H9 (cell line): ENCODE measurements around the gene TRPV6. TPM values are rescaled to one million over a fixed set of nuclear protein-coding genes. Genes with fewer than 3 reads are reported as not detected.

Source experiments
- DNase-seq: peaks from one replicate; pipeline ENCODE4 v3.0.0-alpha.2; 2017
- H2AFZ ChIP-seq: one replicate; pipeline ENCODE4 v1.6.1; 2013; ENCODE audit warnings: mild to moderate bottlenecking, low read length, control low read depth, moderate library complexity
- H2AK5ac ChIP-seq: 2 replicates; pipeline ENCODE4 v1.6.1; 2013; ENCODE audit warnings: low read length, control low read depth, mixed read lengths; ENCODE audit not compliant: insufficient read length
- H2BK120ac ChIP-seq: one replicate; pipeline ENCODE4 v1.6.1; 2013; ENCODE audit warnings: low read depth, mild to moderate bottlenecking, low read length, control low read depth, inconsistent platforms; ENCODE audit not compliant: poor library complexity, severe bottlenecking
- H2BK12ac ChIP-seq: 2 replicates; pipeline ENCODE4 v1.6.1; 2013; ENCODE audit warnings: low read length, control low read depth, mixed read lengths, low read depth; ENCODE audit not compliant: insufficient read length
- H2BK15ac ChIP-seq: 2 replicates; pipeline ENCODE4 v1.6.1; 2013; ENCODE audit warnings: low read depth, low read length, control low read depth
- H2BK20ac ChIP-seq: one replicate; pipeline ENCODE4 v1.6.1; 2013; ENCODE audit warnings: low read depth, mild to moderate bottlenecking, low read length, control low read depth, inconsistent platforms; ENCODE audit not compliant: poor library complexity, severe bottlenecking
- H2BK5ac ChIP-seq: 2 replicates; pipeline ENCODE4 v1.6.1; 2013; ENCODE audit warnings: low read length, control low read depth, mixed read lengths; ENCODE audit not compliant: insufficient read length
- H3K14ac ChIP-seq: 2 replicates; pipeline ENCODE4 v1.6.1; 2013; ENCODE audit warnings: low read length, control low read depth; ENCODE audit not compliant: insufficient read depth
- H3K18ac ChIP-seq: 2 replicates; pipeline ENCODE4 v1.6.1; 2013; ENCODE audit warnings: low read depth, mild to moderate bottlenecking, mixed read lengths, low read length, control low read depth; ENCODE audit not compliant: insufficient read length
- H3K23ac ChIP-seq: 2 replicates; pipeline ENCODE4 v1.6.1; 2013; ENCODE audit warnings: low read length, control low read depth, mixed read lengths, low read depth; ENCODE audit not compliant: insufficient read length
- H3K23me2 ChIP-seq: 2 replicates; pipeline ENCODE4 v1.6.1; 2013; ENCODE audit warnings: low read depth, mild to moderate bottlenecking, mixed read lengths, low read length, control low read depth; ENCODE audit not compliant: insufficient read length, poor library complexity, severe bottlenecking
- H3K27ac ChIP-seq: 2 replicates; pipeline ENCODE4 v1.5.1; 2013; ENCODE audit warnings: low read length, control low read depth, mixed read lengths, low read depth; ENCODE audit not compliant: insufficient read length
- H3K27me3 ChIP-seq: 2 replicates; pipeline ENCODE4 v1.6.1; 2013; ENCODE audit warnings: low read length, control low read depth, inconsistent platforms; ENCODE audit not compliant: insufficient read depth
- H3K4ac ChIP-seq: 2 replicates; pipeline ENCODE4 v1.6.1; 2013; ENCODE audit warnings: low read depth, mild to moderate bottlenecking, control low read depth, inconsistent platforms, low read length, moderate library complexity
- H3K4me1 ChIP-seq: 2 replicates; pipeline ENCODE4 v1.6.1; 2013; ENCODE audit warnings: low read length, control low read depth, inconsistent platforms; ENCODE audit not compliant: insufficient read depth
- H3K4me2 ChIP-seq: 2 replicates; pipeline ENCODE4 v1.6.1; 2013; ENCODE audit warnings: low read length, control low read depth, mixed read lengths; ENCODE audit not compliant: insufficient read length, insufficient read depth
- H3K56ac ChIP-seq: 2 replicates; pipeline ENCODE4 v1.6.1; 2013; ENCODE audit warnings: low read depth, mild to moderate bottlenecking, mixed read lengths, low read length, control low read depth; ENCODE audit not compliant: insufficient read length
- H3K79me1 ChIP-seq: 2 replicates; pipeline ENCODE4 v1.6.1; 2013; ENCODE audit warnings: low read depth, mild to moderate bottlenecking, moderate library complexity, low read length, control low read depth, inconsistent platforms; ENCODE audit not compliant: insufficient read depth, poor library complexity, severe bottlenecking
- H3K79me2 ChIP-seq: 2 replicates; pipeline ENCODE4 v1.6.1; 2013; ENCODE audit warnings: low read length, control low read depth, inconsistent platforms; ENCODE audit not compliant: insufficient read depth
- H3K9ac ChIP-seq: 2 replicates; pipeline ENCODE4 v1.6.1; 2013; ENCODE audit warnings: low read length, control low read depth, mixed read lengths; ENCODE audit not compliant: insufficient read length; ENCODE audit errors: extremely low read depth
- H3K9me3 ChIP-seq: one replicate; pipeline ENCODE4 v1.6.1; 2013; ENCODE audit warnings: low read depth, low read length, inconsistent platforms; ENCODE audit not compliant: control insufficient read depth
- H3T11ph ChIP-seq: one replicate; pipeline ENCODE4 v1.6.1; 2013; ENCODE audit warnings: mild to moderate bottlenecking, low read length, control low read depth, inconsistent platforms
- H4K20me1 ChIP-seq: one replicate; pipeline ENCODE4 v1.6.1; 2013; ENCODE audit not compliant: control insufficient read depth, insufficient read length, insufficient read depth
- H4K5ac ChIP-seq: 2 replicates; pipeline ENCODE4 v1.6.1; 2013; ENCODE audit warnings: low read depth, mild to moderate bottlenecking, mixed read lengths, low read length, control low read depth; ENCODE audit not compliant: insufficient read length
- H4K8ac ChIP-seq: replicated peaks from 2 replicates; pipeline ENCODE4 v1.6.1; 2013; ENCODE audit warnings: low read length, control low read depth, mixed read lengths, low read depth; ENCODE audit not compliant: insufficient read length
- H4K91ac ChIP-seq: 2 replicates; pipeline ENCODE4 v1.6.1; 2013; ENCODE audit warnings: low read depth, mild to moderate bottlenecking, moderate library complexity, mixed read lengths, low read length, control low read depth; ENCODE audit not compliant: insufficient read length
- H3K27ac Mint-ChIP-seq, 3 experiments: 2 replicates in 2 of 3; 3 replicates in 1 of 3; pipeline ENCODE4 v1.8.0; 2020 to 2021; ENCODE audit warnings: mixed read lengths in 3 of 3, mild to moderate bottlenecking in 1 of 3, moderate library complexity in 1 of 3
- H3K27me3 Mint-ChIP-seq: 2 replicates; pipeline ENCODE4 v1.8.0; 2021; ENCODE audit warnings: low read depth, mild to moderate bottlenecking, moderate library complexity, mixed read lengths
- H3K36me3 Mint-ChIP-seq, 3 experiments: 2 replicates in 2 of 3; 3 replicates in 1 of 3; pipeline ENCODE4 v1.8.0; 2020 to 2021; ENCODE audit warnings: low read depth in 3 of 3, mixed read lengths in 3 of 3; ENCODE audit not compliant: insufficient read depth in 1 of 3
- H3K4me1 Mint-ChIP-seq, 2 experiments: 2 replicates each; pipeline ENCODE4 v1.8.0; 2020; ENCODE audit warnings: mixed read lengths in 2 of 2
- H3K4me3 Mint-ChIP-seq, 2 experiments: 2 replicates in 1 of 2; 3 replicates in 1 of 2; pipeline ENCODE4 v1.8.0; 2020 to 2021; ENCODE audit warnings: mild to moderate bottlenecking in 2 of 2, mixed read lengths in 2 of 2, moderate library complexity in 1 of 2
- H3K9me3 Mint-ChIP-seq, 2 experiments: 2 replicates in 1 of 2; 3 replicates in 1 of 2; pipeline ENCODE4 v1.8.0; 2020; ENCODE audit warnings: mild to moderate bottlenecking in 2 of 2, mixed read lengths in 2 of 2, moderate library complexity in 1 of 2
- WGBS: extraction: QIAGEN DNeasy Blood & Tissue Kit; methylation state at CpG from one replicate; pipeline ENCODE4 v1.1.7; 2013; ENCODE audit warnings: missing lambda C conversion rate, low lambda C conversion rate, mixed read lengths; ENCODE audit not compliant: insufficient read length; ENCODE audit errors: extremely low coverage; 5-methylcytosine and 5-hydroxymethylcytosine counted together
- total RNA-seq: library from RNA; stranded (reverse); gene quantifications from 2 replicates; pipeline ENCODE4 v1.2.1, GENCODE V29; 2021
- TF ChIP-seq, protein P1 (sequence below): fragments of 200-600 bp; sonication (generic); conservative IDR thresholded peaks from 3 replicates; pipeline ENCODE4 v1.8.0; 2021; ENCODE audit warnings: antibody characterized with exemption, mild to moderate bottlenecking

The TRPV6 gene
- total RNA-seq, 1 experiment from 2014 or later: 0.61 TPM

DNA sequence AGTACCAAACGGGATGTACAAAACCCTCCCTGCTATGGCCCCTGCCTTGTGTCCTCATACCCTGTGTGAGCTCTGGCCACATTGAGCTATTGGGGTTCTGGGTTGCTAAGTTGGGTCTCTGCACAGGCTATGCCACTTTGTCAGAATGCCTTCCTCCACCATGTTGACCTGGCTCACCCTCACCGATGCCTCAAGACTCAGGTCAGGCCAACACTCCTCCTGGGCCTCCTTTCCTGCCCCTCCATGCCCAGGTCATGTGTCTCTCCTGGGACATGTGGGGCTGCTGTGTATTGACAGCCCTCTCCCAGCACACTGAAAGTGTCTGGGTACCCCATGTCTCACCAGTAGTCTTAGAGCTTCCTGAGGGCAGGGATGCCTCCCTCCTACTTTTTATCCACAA, 33.4 kb upstream of the TRPV6 start:
- no peak overlapping the region for H2BK120ac ChIP-seq
- no peak overlapping the region for H3K27ac Mint-ChIP-seq
- H2BK15ac ChIP-seq: no peak overlapping the region
- no peaks in the 10 kb centered on the region for H3K36me3 Mint-ChIP-seq
- no peak overlapping the region for H3K9ac ChIP-seq
- no peak overlapping the region for H4K91ac ChIP-seq
- H3K4me1 Mint-ChIP-seq: peaks cover 2% of the 10 kb centered on the region in 2 experiments
- no peak overlapping the region for H3K18ac ChIP-seq
- no peak overlapping the region for H3K56ac ChIP-seq
- H3K4me3 Mint-ChIP-seq: no peak overlapping the region
- H3K27ac ChIP-seq: no peak overlapping the region
- H4K20me1 ChIP-seq: no peaks in the 10 kb centered on the region
- no peak overlapping the region for H3K23ac ChIP-seq
- no peak overlapping the region for H2AFZ ChIP-seq
- no CpG with 5 or more reads among the region's 2 CpGs for WGBS
- H3K4ac ChIP-seq: no peak overlapping the region
- no peak overlapping the region for H3T11ph ChIP-seq
- H3K4me1 ChIP-seq: no peaks in the 10 kb centered on the region
- 0 out of 5 replicates have a peak, but pooled peaks cover 0 to 1% of the 10 kb centered on the region in 2 experiments for H3K9me3 Mint-ChIP-seq
- H3K27me3 ChIP-seq: no peaks in the 10 kb centered on the region
- no peak overlapping the region for H3K14ac ChIP-seq
- TF ChIP-seq, protein P1, sequence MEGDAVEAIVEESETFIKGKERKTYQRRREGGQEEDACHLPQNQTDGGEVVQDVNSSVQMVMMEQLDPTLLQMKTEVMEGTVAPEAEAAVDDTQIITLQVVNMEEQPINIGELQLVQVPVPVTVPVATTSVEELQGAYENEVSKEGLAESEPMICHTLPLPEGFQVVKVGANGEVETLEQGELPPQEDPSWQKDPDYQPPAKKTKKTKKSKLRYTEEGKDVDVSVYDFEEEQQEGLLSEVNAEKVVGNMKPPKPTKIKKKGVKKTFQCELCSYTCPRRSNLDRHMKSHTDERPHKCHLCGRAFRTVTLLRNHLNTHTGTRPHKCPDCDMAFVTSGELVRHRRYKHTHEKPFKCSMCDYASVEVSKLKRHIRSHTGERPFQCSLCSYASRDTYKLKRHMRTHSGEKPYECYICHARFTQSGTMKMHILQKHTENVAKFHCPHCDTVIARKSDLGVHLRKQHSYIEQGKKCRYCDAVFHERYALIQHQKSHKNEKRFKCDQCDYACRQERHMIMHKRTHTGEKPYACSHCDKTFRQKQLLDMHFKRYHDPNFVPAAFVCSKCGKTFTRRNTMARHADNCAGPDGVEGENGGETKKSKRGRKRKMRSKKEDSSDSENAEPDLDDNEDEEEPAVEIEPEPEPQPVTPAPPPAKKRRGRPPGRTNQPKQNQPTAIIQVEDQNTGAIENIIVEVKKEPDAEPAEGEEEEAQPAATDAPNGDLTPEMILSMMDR: no peak
- H2BK5ac ChIP-seq: no peak overlapping the region
- no peak overlapping the region for H3K4me2 ChIP-seq
- H3K79me1 ChIP-seq: no peaks in the 10 kb centered on the region
- no peak overlapping the region for H4K8ac ChIP-seq
- no peaks in the 10 kb centered on the region for H3K9me3 ChIP-seq
- no peak overlapping the region for H2AK5ac ChIP-seq
- H2BK20ac ChIP-seq: no peak overlapping the region
- DNase-seq: no peak
- no peak overlapping the region for H4K5ac ChIP-seq
- peaks cover 16% of the 10 kb centered on the region for H3K27me3 Mint-ChIP-seq
- no peak overlapping the region for H2BK12ac ChIP-seq
- no peaks in the 10 kb centered on the region for H3K79me2 ChIP-seq
- no peaks in the 10 kb centered on the region for H3K23me2 ChIP-seq
